Left kidney (tissue), 2 donors: Measurements from ENCODE around the gene RFNG. TPM values are rescaled to one million over a fixed set of nuclear protein-coding genes. Genes with fewer than 3 reads are reported as not detected.

Experiments
- DNase-seq: peaks from one replicate; pipeline ENCODE4 v3.0.0-alpha.2; 2013
- polyA plus RNA-seq: library from polyadenylated mRNA; unstranded; fragments of 120-200 nt; gene quantifications from one replicate; pipeline ENCODE4 v1.2.1, GENCODE V29; 2013; ENCODE audit not compliant: insufficient read length

The RFNG gene
- polyA plus RNA-seq, 1 donor, result 37.3 TPM

DNA sequence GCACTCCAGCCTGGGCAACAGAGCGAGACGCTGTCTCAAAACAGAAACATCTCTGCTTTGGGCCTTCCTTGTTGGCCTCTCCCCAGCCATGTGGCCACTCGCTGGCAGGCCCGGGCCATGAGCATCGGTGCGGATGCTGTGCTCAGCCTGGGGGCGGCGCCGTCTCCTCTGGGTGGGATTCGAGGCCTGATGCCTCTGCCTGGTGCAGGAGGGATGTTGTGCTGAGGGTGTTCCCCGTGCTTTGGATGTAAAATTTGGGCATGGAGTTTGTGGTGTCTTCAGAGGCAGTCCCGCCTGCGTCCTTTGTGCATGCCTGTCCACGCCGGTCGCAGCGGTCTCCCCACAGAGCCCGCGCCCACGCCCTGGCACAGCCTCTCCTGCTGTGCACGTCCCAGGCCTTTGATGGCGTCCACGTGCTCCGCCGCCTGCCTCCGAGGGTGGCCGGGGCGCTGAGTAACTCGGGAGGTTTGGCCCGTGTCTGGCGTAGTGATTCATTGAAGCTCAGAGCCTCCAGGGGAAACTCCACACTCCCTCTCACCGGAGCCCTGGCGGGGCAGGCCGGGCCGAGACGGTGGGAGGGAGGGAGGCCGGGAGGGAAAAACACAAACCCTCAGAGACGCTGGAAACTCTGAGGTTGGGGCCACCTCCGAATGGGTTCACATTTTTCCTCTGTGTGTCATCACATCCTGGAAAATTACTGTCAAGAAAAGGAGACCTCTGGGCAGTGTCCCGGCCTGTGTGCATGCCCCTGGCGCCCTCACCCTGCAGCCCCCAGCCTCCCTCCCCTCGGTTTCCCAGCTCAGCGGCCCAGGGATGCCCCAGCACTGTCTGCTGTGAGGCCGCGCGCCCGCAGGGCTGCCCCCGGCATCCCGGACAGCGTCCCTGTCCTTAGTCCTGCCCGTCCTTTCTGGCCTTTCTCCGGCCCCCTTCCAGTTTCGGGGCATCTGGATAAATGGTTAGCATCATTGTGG is 47.9 kb downstream of the RFNG start:
- DNase-seq, result no peak

DNA sequence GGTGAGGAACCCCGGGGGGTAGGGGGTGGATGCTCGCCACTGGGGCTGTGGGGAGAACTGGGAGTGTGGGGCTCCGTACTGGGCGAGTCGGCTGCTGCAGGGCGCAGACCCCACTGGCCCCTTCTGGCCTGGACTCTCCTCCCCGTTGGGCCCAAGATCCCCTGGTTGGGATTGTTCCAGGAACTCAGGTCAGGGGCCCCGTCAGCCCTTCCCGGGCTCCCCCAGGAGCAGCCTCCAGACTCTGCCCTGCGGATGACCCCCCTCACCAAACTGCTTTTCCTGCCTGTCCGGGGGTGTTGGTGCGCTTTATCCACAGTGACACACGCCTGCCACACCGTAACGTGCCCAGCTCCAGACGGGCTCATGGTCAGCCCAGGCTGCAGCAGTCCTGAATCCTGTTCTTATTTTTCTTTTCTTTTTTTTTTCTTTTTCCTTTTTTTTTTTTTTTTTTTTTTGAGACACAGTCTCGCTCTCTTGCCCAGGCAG is 50.0 kb downstream of the RFNG start:
- DNase-seq, result no peak

DNA sequence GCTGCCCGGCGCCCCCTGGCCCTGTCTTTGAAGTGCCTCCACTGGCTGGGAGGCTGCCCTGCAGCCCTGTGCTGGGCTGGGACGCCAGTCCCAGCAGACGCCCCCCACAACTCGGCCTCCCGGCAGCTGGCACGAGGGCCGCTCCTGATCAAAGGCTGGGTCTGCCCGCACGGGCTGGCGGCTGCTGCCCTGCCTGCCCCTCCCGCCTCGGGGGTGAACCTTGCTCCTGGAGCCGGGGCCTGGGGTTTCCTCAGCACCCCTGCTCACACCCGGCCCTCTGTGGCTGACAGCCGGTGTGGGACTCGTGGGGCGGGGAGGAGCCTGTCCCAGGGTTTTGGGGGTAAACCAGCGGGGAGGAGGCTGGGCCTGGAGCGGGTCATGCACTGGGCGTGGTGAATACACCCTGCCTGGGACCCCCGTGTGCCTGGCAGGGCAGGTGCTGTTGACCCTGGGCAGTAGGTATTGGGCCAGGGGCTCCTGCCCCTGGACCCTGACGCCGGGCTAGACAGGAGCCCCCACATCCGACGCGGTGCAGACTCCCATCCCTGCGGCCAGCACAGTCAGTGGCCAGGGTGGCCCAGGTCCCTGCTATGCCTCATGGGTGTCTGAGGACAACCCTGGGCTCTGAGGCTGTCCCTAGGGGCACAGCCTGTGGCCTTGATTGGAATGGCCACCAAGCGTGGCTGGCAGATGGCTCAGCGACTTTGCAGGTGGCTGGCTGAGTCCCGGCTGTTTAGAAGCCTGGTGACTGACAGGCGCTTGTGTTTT is 50.6 kb downstream of the RFNG start:
- no peak for DNase-seq

DNA sequence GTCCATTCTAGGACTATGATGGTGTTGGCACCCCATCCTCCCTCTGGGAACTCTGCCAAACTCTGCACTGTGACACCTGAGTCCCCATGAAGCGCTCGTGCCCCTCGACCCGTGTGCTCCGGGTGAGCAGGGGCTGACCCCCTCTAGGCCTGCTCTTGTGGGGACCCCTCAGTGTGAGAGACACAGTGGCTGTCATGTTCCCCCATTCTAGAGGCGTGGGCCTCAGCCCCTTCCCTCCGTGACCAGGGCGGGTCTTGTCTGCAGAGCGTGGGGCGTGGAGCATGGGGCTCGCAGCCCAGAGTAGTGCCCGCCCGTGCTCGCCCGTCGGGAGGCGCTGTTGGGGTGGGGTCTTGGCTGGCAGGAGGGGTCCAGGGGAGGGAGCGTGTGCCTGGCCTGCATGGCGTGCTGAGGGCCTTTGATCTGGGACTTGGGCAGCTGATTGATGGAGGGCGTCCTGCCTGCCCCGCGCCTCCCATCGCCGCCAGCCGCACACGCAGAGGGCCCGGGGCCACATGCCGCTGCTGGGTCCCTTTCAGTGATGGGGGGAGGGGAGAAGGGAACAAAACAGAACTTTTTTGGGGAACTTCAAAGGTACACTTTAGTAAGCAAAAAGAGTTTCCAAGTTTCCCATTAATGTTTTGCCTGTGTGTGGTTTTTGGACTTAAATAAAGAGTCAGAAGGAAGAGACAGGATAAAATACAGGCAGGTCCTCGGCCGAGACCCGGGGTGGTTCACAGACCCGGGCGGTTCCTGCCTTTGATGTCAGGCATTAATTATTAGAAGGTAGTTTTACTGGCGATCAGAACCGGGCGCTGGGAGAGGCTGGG is 51.4 kb downstream of the RFNG start:
- DNase-seq, result no peak

DNA sequence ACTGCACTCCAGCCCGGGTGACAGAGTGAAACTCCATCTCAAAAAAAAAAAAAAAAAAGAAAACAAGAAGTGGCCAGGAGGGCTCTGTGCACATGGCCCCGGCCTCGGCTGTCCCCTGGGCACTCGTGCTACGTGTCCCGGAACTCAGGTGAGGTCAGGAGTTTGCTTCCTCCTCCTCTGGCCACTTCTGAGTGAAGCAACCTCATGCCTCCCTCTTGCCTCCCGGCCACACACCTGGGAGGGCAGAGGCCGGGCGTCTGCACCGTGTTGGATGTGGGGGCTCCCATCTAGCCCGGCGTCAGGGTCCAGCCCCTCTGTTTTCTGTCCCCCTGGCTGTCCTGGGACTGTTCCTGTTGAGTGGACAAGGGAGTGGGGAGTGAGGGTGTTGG is 52.0 kb downstream of the RFNG start:
- DNase-seq, result no peak

DNA sequence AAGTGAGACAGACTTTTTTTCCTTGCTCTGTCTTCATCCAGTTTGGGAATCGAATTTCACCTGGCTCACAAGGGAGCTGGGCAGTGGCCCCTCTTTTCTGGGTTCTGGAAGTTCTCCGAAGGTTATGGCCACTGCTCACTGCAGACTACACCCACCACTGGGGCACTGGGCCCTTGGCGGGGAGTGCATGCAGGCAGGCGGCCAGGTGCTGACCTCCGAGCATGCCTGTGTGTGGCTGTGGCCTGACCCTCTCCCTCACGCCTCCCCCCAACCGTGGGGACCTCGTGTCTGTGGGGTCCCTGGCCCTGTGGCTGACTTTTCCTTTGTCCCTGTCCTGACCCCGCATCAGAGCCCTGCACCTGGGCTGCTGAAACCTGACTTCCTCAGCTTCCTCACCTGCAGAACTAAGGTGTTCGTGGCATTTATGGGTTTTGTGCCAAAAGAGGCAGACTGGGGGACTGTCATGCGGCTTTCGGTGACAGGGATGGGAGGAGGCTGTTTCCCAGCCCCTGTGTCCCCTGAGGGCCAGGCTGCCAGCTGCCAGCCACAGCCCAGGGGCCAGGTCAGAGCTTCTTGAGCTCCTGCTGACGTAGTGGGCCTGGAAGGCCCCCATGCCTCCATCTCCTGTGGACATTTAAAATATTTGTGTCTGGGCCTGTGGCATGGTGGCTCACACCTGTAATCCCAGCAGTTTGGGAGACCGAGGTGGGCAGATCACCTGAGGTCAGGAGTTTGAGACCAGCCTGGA is 52.7 kb downstream of the RFNG start:
- DNase-seq, result no peak

DNA sequence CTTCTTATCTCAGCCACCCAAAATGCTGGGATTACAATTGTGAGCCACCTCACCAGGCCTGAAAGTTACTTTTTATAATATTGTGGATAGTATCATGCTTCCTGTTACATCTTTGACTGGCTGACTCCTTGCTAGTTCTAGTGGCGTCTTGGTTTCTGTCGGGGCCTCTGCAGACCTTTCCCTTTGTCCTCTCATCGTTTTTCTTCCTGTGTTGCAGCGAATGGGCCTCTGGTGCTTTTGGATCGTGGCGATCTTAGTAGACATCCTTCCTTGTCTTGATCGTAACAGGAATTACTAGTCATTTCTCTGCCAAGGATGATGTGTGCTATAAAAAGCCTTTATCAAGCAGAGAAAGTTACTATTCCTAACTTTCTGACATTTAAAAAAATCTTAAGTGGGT is 53.4 kb downstream of the RFNG start:
- DNase-seq, result no peak

Other genes starting within 250 kb of the RFNG start
- gene GCGR, start 247.7 kb downstream of the RFNG start, polyA plus RNA-seq, result 9.2 TPM
- 65.0 TPM for gene MCRIP1, start 218.5 kb downstream of the RFNG start, polyA plus RNA-seq
- 0.22 TPM for gene PPP1R27, start 216.8 kb downstream of the RFNG start, polyA plus RNA-seq
- gene P4HB, start 191.3 kb downstream of the RFNG start, polyA plus RNA-seq, result 425 TPM
- gene ARHGDIA, start 180.5 kb downstream of the RFNG start, polyA plus RNA-seq, result 149 TPM
- gene ALYREF, start 160.2 kb downstream of the RFNG start, polyA plus RNA-seq, result 70.2 TPM
- 62.1 TPM for gene ANAPC11, start 160.1 kb downstream of the RFNG start, polyA plus RNA-seq
- 0.90 TPM for gene NPB, start 149.6 kb downstream of the RFNG start, polyA plus RNA-seq
- 41.5 TPM for gene PCYT2, start 140.4 kb downstream of the RFNG start, polyA plus RNA-seq
- gene SIRT7, start 133.6 kb downstream of the RFNG start, polyA plus RNA-seq, result 15.0 TPM
- gene MAFG, start 124.1 kb downstream of the RFNG start, polyA plus RNA-seq, result 12.1 TPM
- gene PYCR1, start 114.5 kb downstream of the RFNG start, polyA plus RNA-seq, result 19.9 TPM
- 0.18 TPM for gene MYADML2, start 104.6 kb downstream of the RFNG start, polyA plus RNA-seq
- gene NOTUM, start 90.6 kb downstream of the RFNG start, polyA plus RNA-seq, result 2.2 TPM
- gene ASPSCR1, start 74.2 kb downstream of the RFNG start, polyA plus RNA-seq, result 25.3 TPM
- 34.4 TPM for gene CENPX, start 28.9 kb downstream of the RFNG start, polyA plus RNA-seq
- gene LRRC45, start 28.5 kb downstream of the RFNG start, polyA plus RNA-seq, result 10.4 TPM
- gene RAC3, start 20.1 kb downstream of the RFNG start, polyA plus RNA-seq, result 10.1 TPM
- gene DCXR, start 14.1 kb downstream of the RFNG start, polyA plus RNA-seq, result 69.8 TPM
- gene GPS1, start 87 bp upstream of the RFNG start, polyA plus RNA-seq, result 102 TPM
- 74.1 TPM for gene DUS1L, start 14.0 kb upstream of the RFNG start, polyA plus RNA-seq
- 34.3 TPM for gene FASN, start 46.4 kb upstream of the RFNG start, polyA plus RNA-seq
- 73.9 TPM for gene CCDC57, start 161.0 kb upstream of the RFNG start, polyA plus RNA-seq
- 5.6 TPM for gene SLC16A3, start 177.2 kb upstream of the RFNG start, polyA plus RNA-seq
- 125 TPM for gene CSNK1D, start 221.9 kb upstream of the RFNG start, polyA plus RNA-seq